HCT116 (cell line): Measurements from ENCODE around the gene MED13L. TPM values are rescaled to one million over a fixed set of nuclear protein-coding genes. Genes with fewer than 3 reads are reported as not detected.

ENCODE experiments used
- ATAC-seq: fragments of 200-7000 bp; cut with Tn5 transposase; 2 replicates; pipeline ENCODE4 v1.9.1; 2020; ENCODE audit warnings: mild to moderate bottlenecking, moderate library complexity
- BruUV-seq: library from RNA; stranded (reverse); fragments of 400-500 nt; replicated peaks from 2 replicates; lab custom pipeline; 2021; lab: Mats Ljungman, UMichigan
- CTCF ChIA-PET: fragments of 300-600 bp; sonication (Branson Sonifier 250); formaldehyde crosslinking; loops from one replicate; lab custom pipeline; 2021; ENCODE audit warnings: antibody characterized with exemption; lab: Charles Lee
- POLR2A ChIA-PET: fragments of 300-600, 350-600 bp; sonication (Branson Sonifier 250); formaldehyde crosslinking; loops from one replicate; lab custom pipeline; 2021; ENCODE audit warnings: antibody characterized with exemption; lab: Charles Lee
- RAD21 ChIA-PET, 2 experiments: fragments of 300-600 bp; sonication (Branson Sonifier 250); formaldehyde crosslinking; loops; one replicate each; lab custom pipeline; 2023; ENCODE audit warnings: low total read pairs in 2 of 2; ENCODE audit not compliant: uncharacterized antibody in 2 of 2, unreplicated experiment in 2 of 2, low non-redundant PET in 1 of 2; lab: Charles Lee
- DNase-seq: peaks from one replicate; pipeline ENCODE4 v3.0.0-alpha.2; 2010; ENCODE audit warnings: low read depth, low spot score
- H2AFZ ChIP-seq: fragments of 200-600 bp; shearing (Covaris generic), sonication (generic); 2 replicates; pipeline ENCODE4 v1.6.1; 2017; ENCODE audit warnings: low read depth, mixed run types, mixed read lengths, antibody characterized with exemption, low read length; ENCODE audit not compliant: poor library complexity, severe bottlenecking
- H3K27ac ChIP-seq: 2 replicates; pipeline ENCODE4 v1.5.1; 2012; ENCODE audit warnings: low read depth, low read length
- H3K27me3 ChIP-seq: fragments of 200-600 bp; sonication (generic); 2 replicates; pipeline ENCODE4 v1.6.1; 2016; ENCODE audit warnings: mixed run types, low read length, mixed read lengths; ENCODE audit not compliant: insufficient read depth
- H3K36me3 ChIP-seq, 2 experiments: fragments of 200-500 bp in 1 of 2; fragments of 200-600 bp in 1 of 2; sonication (Bioruptor generic) in 1 of 2; sonication (generic) in 1 of 2; 2 replicates each; pipeline versions ENCODE4 v1.5.1 to v1.6.1; 2014 to 2016; ENCODE audit warnings: low read length in 2 of 2, inconsistent platforms in 1 of 2, mixed read lengths in 1 of 2, mixed run types in 1 of 2; ENCODE audit not compliant: insufficient read depth in 2 of 2, control insufficient read depth in 1 of 2
- H3K4me1 ChIP-seq, 2 experiments: fragments of 200-600 bp in 1 of 2; sonication (generic) in 1 of 2; 2 replicates each; pipeline versions ENCODE4 v1.5.1 to v1.6.1; 2012 to 2017; ENCODE audit warnings: low read length in 2 of 2, inconsistent platforms in 1 of 2, mild to moderate bottlenecking in 1 of 2, mixed read lengths in 1 of 2, mixed run types in 1 of 2, moderate library complexity in 1 of 2; ENCODE audit not compliant: insufficient read depth in 2 of 2, control insufficient read depth in 1 of 2
- H3K4me2 ChIP-seq: fragments of 200-600 bp; sonication (generic); 2 replicates; pipeline ENCODE4 v1.6.1; 2017; ENCODE audit warnings: mixed run types, low read length, mixed read lengths
- H3K4me3 ChIP-seq, 2 experiments: fragments of 200-600 bp in 1 of 2; sonication (generic) in 1 of 2; replicated peaks in 1 of 2; 2 replicates each; pipeline ENCODE4 v1.5.1; 2011 to 2016; ENCODE audit warnings: low read length in 2 of 2, control low read depth in 1 of 2, low read depth in 1 of 2, mild to moderate bottlenecking in 1 of 2, mixed read lengths in 1 of 2, mixed run types in 1 of 2
- H3K79me2 ChIP-seq: fragments of 200-600 bp; sonication (generic); 2 replicates; pipeline ENCODE4 v1.6.1; 2017; ENCODE audit warnings: mild to moderate bottlenecking, mixed run types, low read length, moderate library complexity, mixed read lengths; ENCODE audit not compliant: insufficient read depth
- H3K9ac ChIP-seq: fragments of 200-600 bp; sonication (generic); 2 replicates; pipeline ENCODE4 v1.6.1; 2016; ENCODE audit warnings: low read length, mixed read lengths
- H3K9me2 ChIP-seq: fragments of 200-600 bp; sonication (generic), shearing (Covaris generic); 2 replicates; pipeline ENCODE4 v1.6.1; 2017; ENCODE audit warnings: mixed run types, mild to moderate bottlenecking, moderate library complexity; ENCODE audit not compliant: insufficient read depth
- H3K9me3 ChIP-seq, 2 experiments: fragments of 200-500 bp in 1 of 2; fragments of 200-600 bp in 1 of 2; sonication (Bioruptor generic) in 1 of 2; sonication (generic) in 1 of 2; 2 replicates each; pipeline ENCODE4 v1.6.1; 2014 to 2017; ENCODE audit warnings: low read length in 2 of 2, mixed read lengths in 2 of 2, inconsistent platforms in 1 of 2, low read depth in 1 of 2, mild to moderate bottlenecking in 1 of 2, mixed run types in 1 of 2, moderate library complexity in 1 of 2; ENCODE audit not compliant: control insufficient read depth in 1 of 2, insufficient read depth in 1 of 2
- H4K20me1 ChIP-seq: fragments of 200-600 bp; sonication (generic), shearing (Covaris generic); 2 replicates; pipeline ENCODE4 v1.6.1; 2017; ENCODE audit warnings: mixed run types, mild to moderate bottlenecking, moderate library complexity; ENCODE audit not compliant: insufficient read depth
- CBX3 ChIP-seq: IDR thresholded peaks from 2 replicates; pipeline ENCODE4 v1.6.1; 2012; ENCODE audit warnings: low read depth
- CEBPB ChIP-seq: IDR thresholded peaks from 2 replicates; pipeline ENCODE4 v1.6.1; 2012; ENCODE audit warnings: low read depth
- EGR1 ChIP-seq: IDR thresholded peaks from 2 replicates; pipeline ENCODE4 v1.6.1; 2012; ENCODE audit warnings: low read depth
- EZH2 ChIP-seq: fragments of 200-600 bp; sonication (generic); IDR thresholded peaks from 2 replicates; pipeline ENCODE4 v1.6.1; 2017; ENCODE audit warnings: antibody characterized with exemption, mixed run types
- FOSL1 ChIP-seq: IDR thresholded peaks from 2 replicates; pipeline ENCODE4 v1.6.1; 2012; ENCODE audit warnings: low read depth
- JUND ChIP-seq: IDR thresholded peaks from 2 replicates; pipeline ENCODE4 v1.6.1; 2012
- POLR2A ChIP-seq: IDR thresholded peaks from 2 replicates; pipeline ENCODE4 v1.7.0; 2011; ENCODE audit warnings: borderline replicate concordance; ENCODE audit not compliant: insufficient read depth, insufficient read length; ENCODE audit errors: extremely low read depth
- POLR2AphosphoS5 ChIP-seq: IDR thresholded peaks from 2 replicates; pipeline ENCODE4 v1.6.1; 2011; ENCODE audit warnings: mild to moderate bottlenecking, low read depth, low read length, moderate library complexity
- RAD21 ChIP-seq: IDR thresholded peaks from 2 replicates; pipeline ENCODE4 v1.6.1; 2012; ENCODE audit warnings: low read depth, mild to moderate bottlenecking
- SIN3A ChIP-seq: IDR thresholded peaks from 2 replicates; pipeline ENCODE4 v1.6.1; 2012; ENCODE audit warnings: low read depth
- SP1 ChIP-seq: IDR thresholded peaks from 2 replicates; pipeline ENCODE4 v1.6.1; 2012; ENCODE audit warnings: low read depth
- SRF ChIP-seq: IDR thresholded peaks from 2 replicates; pipeline ENCODE4 v1.6.1; 2012; ENCODE audit warnings: low read depth
- TCF7L2 ChIP-seq: IDR thresholded peaks from 2 replicates; pipeline ENCODE4 v1.7.0; 2011; ENCODE audit warnings: borderline replicate concordance, inconsistent platforms; ENCODE audit not compliant: insufficient read depth, insufficient read length; ENCODE audit errors: extremely low read depth
- YY1 ChIP-seq: IDR thresholded peaks from 2 replicates; pipeline ENCODE4 v1.6.1; 2011; ENCODE audit warnings: low read length, low read depth, moderate library complexity, mild to moderate bottlenecking; ENCODE audit not compliant: insufficient replicate concordance; ENCODE audit errors: extremely low read depth
- ZFX ChIP-seq: fragments of 450-650 bp; IDR thresholded peaks from 2 replicates; pipeline ENCODE4 v1.6.1; 2017
- intact Hi-C: fragments of 100-400 bp; cut with micrococcal nuclease; formaldehyde crosslinking; loops from 2 replicates; pipeline ENCODE4 v1.10.0; 2022
- total RNA-seq: library from RNA; stranded (reverse); gene quantifications from one replicate; pipeline ENCODE4 v1.2.1, GENCODE V29; 2021; ENCODE audit not compliant: unreplicated experiment
- TF ChIP-seq, protein P1 (sequence below): IDR thresholded peaks from 2 replicates; pipeline ENCODE4 v1.6.1; 2012
- TF ChIP-seq, protein P2 (sequence below): IDR thresholded peaks from 2 replicates; pipeline ENCODE4 v1.6.1; 2012
- TF ChIP-seq, protein P3 (sequence below): IDR thresholded peaks from 2 replicates; pipeline ENCODE4 v1.6.1; 2011; ENCODE audit warnings: mild to moderate bottlenecking, low read length, moderate library complexity; ENCODE audit not compliant: insufficient replicate concordance; ENCODE audit errors: extremely low read depth
- TF ChIP-seq, protein P4 (sequence below), 3 experiments: fragments of 200-600 bp in 1 of 3; sonication (generic) in 1 of 3; IDR thresholded peaks in 2 of 3; conservative IDR thresholded peaks in 1 of 3; 2 replicates each; pipeline ENCODE4 v1.5.1; 2012 to 2017; ENCODE audit warnings: low read depth in 2 of 3, low read length in 2 of 3, antibody characterized with exemption in 1 of 3, borderline replicate concordance in 1 of 3, control low read depth in 1 of 3, mild to moderate bottlenecking in 1 of 3, mixed read lengths in 1 of 3, mixed run types in 1 of 3, moderate library complexity in 1 of 3; ENCODE audit not compliant: insufficient read depth in 1 of 3

The MED13L gene
- total RNA-seq, 1 experiment from 2014 or later = 176 TPM

DNA sequence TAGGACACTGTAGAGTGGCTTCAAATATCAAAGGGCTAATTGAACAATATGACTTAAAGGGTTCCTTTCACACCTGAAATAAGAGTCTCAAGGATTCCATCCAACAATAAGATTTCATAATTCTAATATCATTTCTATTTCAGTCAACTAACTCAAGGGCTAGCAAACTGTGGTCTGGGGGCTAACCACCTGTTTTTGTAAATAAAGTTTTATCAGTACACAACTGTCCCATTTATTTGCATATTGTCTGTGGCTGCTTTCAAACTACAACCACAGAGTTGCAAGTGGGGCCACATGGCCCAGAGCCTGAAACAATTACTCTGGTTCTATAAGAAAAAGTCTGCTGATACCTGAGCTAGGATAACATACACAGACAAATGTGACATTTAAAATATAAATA, 29.1 kb downstream of the MED13L start:
- no peaks in the 10 kb centered on the region for H3K36me3 ChIP-seq
- H3K27ac ChIP-seq = no peak overlapping the region
- no peaks in the 10 kb centered on the region for H3K9me3 ChIP-seq
- intact Hi-C loops = no loop called here
- DNase-seq (no peak), ATAC-seq (no peak)
- H3K9ac ChIP-seq = no peak overlapping the region
- TF ChIP-seq POLR2AphosphoS5 = no peak
- TF ChIP-seq, protein P1, sequence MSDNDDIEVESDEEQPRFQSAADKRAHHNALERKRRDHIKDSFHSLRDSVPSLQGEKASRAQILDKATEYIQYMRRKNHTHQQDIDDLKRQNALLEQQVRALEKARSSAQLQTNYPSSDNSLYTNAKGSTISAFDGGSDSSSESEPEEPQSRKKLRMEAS = no peak
- no peak for TF ChIP-seq RAD21
- TF ChIP-seq SP1 = no peak
- TF ChIP-seq ZFX = no peak
- no peak for TF ChIP-seq YY1
- TF ChIP-seq CBX3 = no peak
- no peak for TF ChIP-seq FOSL1
- TF ChIP-seq, protein P2, sequence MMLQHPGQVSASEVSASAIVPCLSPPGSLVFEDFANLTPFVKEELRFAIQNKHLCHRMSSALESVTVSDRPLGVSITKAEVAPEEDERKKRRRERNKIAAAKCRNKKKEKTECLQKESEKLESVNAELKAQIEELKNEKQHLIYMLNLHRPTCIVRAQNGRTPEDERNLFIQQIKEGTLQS = no peak
- no peak for TF ChIP-seq CEBPB
- TF ChIP-seq TCF7L2 = no peak
- TF ChIP-seq, protein P3, sequence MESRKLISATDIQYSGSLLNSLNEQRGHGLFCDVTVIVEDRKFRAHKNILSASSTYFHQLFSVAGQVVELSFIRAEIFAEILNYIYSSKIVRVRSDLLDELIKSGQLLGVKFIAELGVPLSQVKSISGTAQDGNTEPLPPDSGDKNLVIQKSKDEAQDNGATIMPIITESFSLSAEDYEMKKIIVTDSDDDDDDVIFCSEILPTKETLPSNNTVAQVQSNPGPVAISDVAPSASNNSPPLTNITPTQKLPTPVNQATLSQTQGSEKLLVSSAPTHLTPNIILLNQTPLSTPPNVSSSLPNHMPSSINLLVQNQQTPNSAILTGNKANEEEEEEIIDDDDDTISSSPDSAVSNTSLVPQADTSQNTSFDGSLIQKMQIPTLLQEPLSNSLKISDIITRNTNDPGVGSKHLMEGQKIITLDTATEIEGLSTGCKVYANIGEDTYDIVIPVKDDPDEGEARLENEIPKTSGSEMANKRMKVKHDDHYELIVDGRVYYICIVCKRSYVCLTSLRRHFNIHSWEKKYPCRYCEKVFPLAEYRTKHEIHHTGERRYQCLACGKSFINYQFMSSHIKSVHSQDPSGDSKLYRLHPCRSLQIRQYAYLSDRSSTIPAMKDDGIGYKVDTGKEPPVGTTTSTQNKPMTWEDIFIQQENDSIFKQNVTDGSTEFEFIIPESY = no peak
- no peak for TF ChIP-seq SRF
- no peak for TF ChIP-seq EGR1
- TF ChIP-seq, protein P4, sequence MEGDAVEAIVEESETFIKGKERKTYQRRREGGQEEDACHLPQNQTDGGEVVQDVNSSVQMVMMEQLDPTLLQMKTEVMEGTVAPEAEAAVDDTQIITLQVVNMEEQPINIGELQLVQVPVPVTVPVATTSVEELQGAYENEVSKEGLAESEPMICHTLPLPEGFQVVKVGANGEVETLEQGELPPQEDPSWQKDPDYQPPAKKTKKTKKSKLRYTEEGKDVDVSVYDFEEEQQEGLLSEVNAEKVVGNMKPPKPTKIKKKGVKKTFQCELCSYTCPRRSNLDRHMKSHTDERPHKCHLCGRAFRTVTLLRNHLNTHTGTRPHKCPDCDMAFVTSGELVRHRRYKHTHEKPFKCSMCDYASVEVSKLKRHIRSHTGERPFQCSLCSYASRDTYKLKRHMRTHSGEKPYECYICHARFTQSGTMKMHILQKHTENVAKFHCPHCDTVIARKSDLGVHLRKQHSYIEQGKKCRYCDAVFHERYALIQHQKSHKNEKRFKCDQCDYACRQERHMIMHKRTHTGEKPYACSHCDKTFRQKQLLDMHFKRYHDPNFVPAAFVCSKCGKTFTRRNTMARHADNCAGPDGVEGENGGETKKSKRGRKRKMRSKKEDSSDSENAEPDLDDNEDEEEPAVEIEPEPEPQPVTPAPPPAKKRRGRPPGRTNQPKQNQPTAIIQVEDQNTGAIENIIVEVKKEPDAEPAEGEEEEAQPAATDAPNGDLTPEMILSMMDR (IDR thresholded peaks at IDR 0.05 in 2 of 3, conservative IDR thresholded peaks at IDR 0.05 in 1 of 3; ENCODE audit: borderline replicate concordance in 1 of 3, insufficient read depth in 1 of 3, low read depth in 2 of 3, low read length in 2 of 3) = no peak
- no peak for TF ChIP-seq SIN3A
- no peak for TF ChIP-seq POLR2A
- TF ChIP-seq JUND = no peak
- TF ChIP-seq EZH2 = no peak
- peaks cover 63% of the 10 kb centered on the region; the same call in 1 of the 2 replicates for H4K20me1 ChIP-seq
- no peak overlapping the region for H3K4me3 ChIP-seq
- RAD21 ChIA-PET = no interaction called here
- H3K4me1 ChIP-seq = peaks cover 0 to 32% of the 10 kb centered on the region in 2 experiments; a peak in 3 of 4 replicates
- H3K4me2 ChIP-seq = no peak overlapping the region
- H3K79me2 ChIP-seq = peaks cover 99% of the 10 kb centered on the region
- no peak overlapping the region for H2AFZ ChIP-seq
- POLR2A ChIA-PET = interaction anchor here (1.0 kb wide), 1 partner anchor 13 kb away, joined by 4 read pairs; no protein-coding TSS in a partner anchor
- no TSS peak for BruUV-seq
- no peaks in the 10 kb centered on the region for H3K27me3 ChIP-seq
- CTCF ChIA-PET = interaction anchor here (0.8 to 1.8 kb wide), 2 partner anchors 9 to 12 kb away, joined by 3 to 5 read pairs; no protein-coding TSS in a partner anchor
- H3K9me2 ChIP-seq = no peaks in the 10 kb centered on the region
